ENCODE data around the gene CTSA. TPM values are rescaled to one million over a fixed set of nuclear protein-coding genes. Genes with fewer than 3 reads are reported as not detected.
"Not testable (repeated sequence)": the region's sequence is repeated elsewhere in the genome, so short reads cannot be mapped to it uniquely, and the experiment has no call there.

Gene CTSA
- total RNA-seq, 1 donor from 2014 or later: 136 TPM

GRCh38 chr20:45872626-45873025 is 18.5 kb upstream of the CTSA start:
- no peak overlapping the region for H3K4me3 ChIP-seq (ENCODE audit: low read depth, low read length)
- TF ChIP-seq CTCF (IDR thresholded peaks at IDR 0.05; ENCODE audit: insufficient read depth, low read length, poor library complexity, severe bottlenecking): no peak
- H3K36me3 ChIP-seq (ENCODE audit: control insufficient read depth, insufficient read depth, low read length): no peaks in the 10 kb centered on the region
- no peak for DNase-seq (ENCODE audit: low read depth)
- no peaks in the 10 kb centered on the region for H3K27me3 ChIP-seq (ENCODE audit: control insufficient read depth, insufficient read depth, low read length)

GRCh38 chr20:45873409-45874103 is 17.6 kb upstream of the CTSA start:
- Histone ChIP-seq H3K36me3 (ENCODE audit: control insufficient read depth, insufficient read depth, low read length) (no peaks in the 10 kb centered on the region), H3K4me3 (ENCODE audit: low read depth, low read length) (no peak overlapping the region), H3K27me3 (ENCODE audit: control insufficient read depth, insufficient read depth, low read length) (no peaks in the 10 kb centered on the region)
- DNase-seq (ENCODE audit: low read depth): no peak
- TF ChIP-seq CTCF (IDR thresholded peaks at IDR 0.05; ENCODE audit: insufficient read depth, low read length, poor library complexity, severe bottlenecking): no peak

GRCh38 chr20:45874104-45874481 is 17.0 kb upstream of the CTSA start:
- H3K36me3 ChIP-seq (ENCODE audit: control insufficient read depth, insufficient read depth, low read length); H3K4me3 ChIP-seq (ENCODE audit: low read depth, low read length); H3K27me3 ChIP-seq (ENCODE audit: control insufficient read depth, insufficient read depth, low read length); DNase-seq (ENCODE audit: low read depth): not testable (repeated sequence)

GRCh38 chr20:45874576-45874975 is 16.6 kb upstream of the CTSA start:
- no peak for DNase-seq (ENCODE audit: low read depth)
- no peak overlapping the region for H3K4me3 ChIP-seq (ENCODE audit: low read depth, low read length)
- no peaks in the 10 kb centered on the region for H3K27me3 ChIP-seq (ENCODE audit: control insufficient read depth, insufficient read depth, low read length)
- TF ChIP-seq CTCF (IDR thresholded peaks at IDR 0.05; ENCODE audit: insufficient read depth, low read length, poor library complexity, severe bottlenecking): no peak
- no peaks in the 10 kb centered on the region for H3K36me3 ChIP-seq (ENCODE audit: control insufficient read depth, insufficient read depth, low read length)

GRCh38 chr20:45878076-45878761 is 12.9 kb upstream of the CTSA start:
- H3K4me3 ChIP-seq (ENCODE audit: low read depth, low read length): no peak overlapping the region
- no peaks in the 10 kb centered on the region for H3K27me3 ChIP-seq (ENCODE audit: control insufficient read depth, insufficient read depth, low read length)
- H3K36me3 ChIP-seq (ENCODE audit: control insufficient read depth, insufficient read depth, low read length): no peaks in the 10 kb centered on the region
- DNase-seq (ENCODE audit: low read depth): no peak
- no peak for TF ChIP-seq CTCF (IDR thresholded peaks at IDR 0.05; ENCODE audit: insufficient read depth, low read length, poor library complexity, severe bottlenecking)

- TF ChIP-seq CTCF (IDR thresholded peaks at IDR 0.05; ENCODE audit: insufficient read depth, low read length, poor library complexity, severe bottlenecking): no peak
- peak; percentile 97 for DNase-seq (ENCODE audit: low read depth)
- H3K4me3 ChIP-seq (ENCODE audit: low read depth, low read length): peak within 1 kb of the TSS; percentile 87
- no peaks in the 10 kb centered on the region for H3K36me3 ChIP-seq (ENCODE audit: control insufficient read depth, insufficient read depth, low read length)
- H3K27me3 ChIP-seq (ENCODE audit: control insufficient read depth, insufficient read depth, low read length): no peaks in the 10 kb centered on the region
Measured at GRCh38 chr20:45880988-45881788, 9.9 kb upstream of the CTSA start, which contains the start of gene ZSWIM1. ZSWIM1 (plus strand) TSS chr20:45881227; CDS start chr20:45882593, 1,366 bp downstream.

Measured in kidney epithelial cell (primary cell).